Measurements from ENCODE around the gene TWF2.

TWF2 gene

GRCh38 chr3:52182196-52182595 is 56.8 kb downstream of the TWF2 start:
- no peak for DNase-seq (ENCODE audit: low read depth, low spot score)

- no peak for DNase-seq (ENCODE audit: low read depth, low spot score)
These were observed 57.4 kb downstream of the TWF2 start for GRCh38 chr3:52181543-52181942.
